GM21723 (cell line): ENCODE measurements around the gene ZNF511.

Experiments
- ATAC-seq: cut with Tn5 transposase; IDR thresholded peaks from one replicate; pipeline ENCODE4 v1.9.1; 2021; ENCODE audit warnings: mild to moderate bottlenecking, moderate library complexity; ENCODE audit not compliant: unreplicated experiment

The ZNF511 gene

GRCh38 chr10:133351408-133352318 lies 42.9 kb downstream of the ZNF511 start:
- ATAC-seq: no peak

GRCh38 chr10:133353202-133353959 lies 44.7 kb downstream of the ZNF511 start:
- no peak for ATAC-seq

GRCh38 chr10:133353988-133354605 lies 45.4 kb downstream of the ZNF511 start:
- no peak for ATAC-seq

GRCh38 chr10:133354672-133355240 lies 46.0 kb downstream of the ZNF511 start:
- ATAC-seq: no peak

GRCh38 chr10:133355266-133355665 lies 46.6 kb downstream of the ZNF511 start:
- no peak for ATAC-seq

GRCh38 chr10:133355991-133356390 lies 47.3 kb downstream of the ZNF511 start:
- ATAC-seq: no peak

GRCh38 chr10:133356549-133357284 lies 48.0 kb downstream of the ZNF511 start:
- no peak for ATAC-seq

- peak; percentile 76 for ATAC-seq
Observed at GRCh38 chr10:133357285-133358161, 48.8 kb downstream of the ZNF511 start, which contains the start of gene FUOM. FUOM (minus strand) TSS chr10:133358019; CDS start chr10:133358007, 12 bp downstream.

- ATAC-seq: no peak
Observed at GRCh38 chr10:133358162-133358924, 49.6 kb downstream of the ZNF511 start.

GRCh38 chr10:133358925-133359310 lies 50.2 kb downstream of the ZNF511 start:
- no peak for ATAC-seq

- no peak for ATAC-seq
Observed at GRCh38 chr10:133359554-133359971, 50.8 kb downstream of the ZNF511 start.

- ATAC-seq: no peak
Observed at GRCh38 chr10:133359972-133360610, 51.4 kb downstream of the ZNF511 start.

- ATAC-seq: no peak
Observed at GRCh38 chr10:133361227-133361626, 52.5 kb downstream of the ZNF511 start.

GRCh38 chr10:133361773-133362441 lies 53.2 kb downstream of the ZNF511 start:
- ATAC-seq: no peak
